ENCODE measurements around the gene PTPRN2.

PTPRN2 gene

DNA sequence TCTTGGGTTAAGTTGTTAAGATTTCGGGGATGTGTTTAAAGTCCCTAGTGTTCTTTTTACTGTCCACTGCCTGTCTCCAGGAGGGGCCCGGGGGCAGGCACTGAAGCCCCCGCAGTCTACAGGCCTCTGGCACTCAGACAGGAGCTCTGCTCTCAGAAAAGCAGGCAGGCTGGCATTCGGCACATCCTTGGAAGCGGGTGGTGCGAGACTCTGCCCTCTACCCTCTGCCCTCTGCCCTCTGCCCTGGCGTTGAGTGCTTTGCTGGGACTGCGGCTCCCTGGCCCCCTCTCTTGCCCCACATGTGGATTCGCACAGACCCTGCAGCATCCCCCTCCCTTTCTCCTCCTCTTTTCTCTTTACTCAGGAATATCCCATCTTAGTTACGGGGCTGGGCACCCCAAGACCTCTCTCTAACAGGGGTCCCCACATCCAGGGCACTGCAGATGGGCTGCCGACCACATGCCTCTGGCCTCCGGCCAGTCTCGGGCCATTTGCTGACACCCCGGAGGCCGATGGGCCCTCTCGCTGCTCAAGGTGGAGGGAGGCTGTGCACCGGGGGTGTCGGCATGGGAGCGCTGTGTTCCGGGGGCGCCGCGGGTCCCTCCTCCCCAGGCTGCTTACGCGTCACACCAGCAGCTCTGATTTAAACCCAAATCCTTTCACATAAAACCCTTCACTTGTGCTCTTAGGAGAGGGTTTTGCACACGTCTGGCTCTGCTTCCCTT, 770.9 kb downstream of the PTPRN2 start:
- no peak for DNase-seq (ENCODE audit: low spot score)
- in situ Hi-C loops (cut with MboI; ENCODE audit: low pct_unique_long_range_greater_than_20kb, low sequenced_read_pairs, unreplicated experiment) = no loop called here
- TF ChIP-seq, protein P1, sequence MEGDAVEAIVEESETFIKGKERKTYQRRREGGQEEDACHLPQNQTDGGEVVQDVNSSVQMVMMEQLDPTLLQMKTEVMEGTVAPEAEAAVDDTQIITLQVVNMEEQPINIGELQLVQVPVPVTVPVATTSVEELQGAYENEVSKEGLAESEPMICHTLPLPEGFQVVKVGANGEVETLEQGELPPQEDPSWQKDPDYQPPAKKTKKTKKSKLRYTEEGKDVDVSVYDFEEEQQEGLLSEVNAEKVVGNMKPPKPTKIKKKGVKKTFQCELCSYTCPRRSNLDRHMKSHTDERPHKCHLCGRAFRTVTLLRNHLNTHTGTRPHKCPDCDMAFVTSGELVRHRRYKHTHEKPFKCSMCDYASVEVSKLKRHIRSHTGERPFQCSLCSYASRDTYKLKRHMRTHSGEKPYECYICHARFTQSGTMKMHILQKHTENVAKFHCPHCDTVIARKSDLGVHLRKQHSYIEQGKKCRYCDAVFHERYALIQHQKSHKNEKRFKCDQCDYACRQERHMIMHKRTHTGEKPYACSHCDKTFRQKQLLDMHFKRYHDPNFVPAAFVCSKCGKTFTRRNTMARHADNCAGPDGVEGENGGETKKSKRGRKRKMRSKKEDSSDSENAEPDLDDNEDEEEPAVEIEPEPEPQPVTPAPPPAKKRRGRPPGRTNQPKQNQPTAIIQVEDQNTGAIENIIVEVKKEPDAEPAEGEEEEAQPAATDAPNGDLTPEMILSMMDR (IDR thresholded peaks at IDR 0.05; ENCODE audit: extremely low read depth, insufficient read depth, missing control alignments) = no peak

DNA sequence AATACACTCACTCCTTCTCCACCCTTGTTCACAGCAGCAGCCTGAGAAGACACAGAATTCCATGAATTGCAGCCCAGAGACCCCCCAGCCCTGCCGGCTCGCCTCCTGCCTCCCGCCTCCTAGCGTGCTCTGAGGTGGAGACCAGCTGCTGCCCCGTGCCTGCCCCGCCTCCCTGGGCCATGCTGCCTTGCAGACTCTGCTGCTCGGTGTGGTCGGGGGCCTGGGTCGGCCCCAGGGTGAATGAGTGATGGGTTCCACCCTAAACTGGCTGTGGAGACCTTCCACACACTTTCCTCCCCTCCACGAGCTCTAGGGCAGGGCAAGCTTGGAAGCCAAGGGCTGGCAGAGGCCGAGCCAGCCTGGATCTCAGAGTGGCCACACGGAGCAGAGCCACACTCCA, 771.5 kb downstream of the PTPRN2 start:
- no peak for DNase-seq (ENCODE audit: low spot score)
- in situ Hi-C loops (cut with MboI; ENCODE audit: low pct_unique_long_range_greater_than_20kb, low sequenced_read_pairs, unreplicated experiment) = no loop called here
- TF ChIP-seq, protein P1 (IDR thresholded peaks at IDR 0.05; ENCODE audit: extremely low read depth, insufficient read depth, missing control alignments) = no peak

DNA sequence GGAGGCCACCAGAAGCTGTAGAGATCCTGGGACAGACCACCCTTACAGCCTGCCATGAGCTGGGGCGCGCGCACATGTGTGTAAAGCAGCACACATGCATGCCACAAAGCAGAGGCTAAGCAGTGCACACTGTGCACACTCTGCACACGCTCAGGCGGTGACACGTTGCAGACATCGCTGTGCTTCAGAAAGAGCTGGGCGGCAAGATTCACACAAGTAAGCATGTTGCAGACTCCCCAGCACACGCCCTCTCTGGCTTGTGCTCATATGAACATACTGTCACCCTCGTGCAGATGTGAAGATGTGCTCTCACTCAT, 772.0 kb downstream of the PTPRN2 start:
- TF ChIP-seq, protein P1 (IDR thresholded peaks at IDR 0.05; ENCODE audit: extremely low read depth, insufficient read depth, missing control alignments) = no peak
- DNase-seq (ENCODE audit: low spot score) = no peak
- in situ Hi-C loops (cut with MboI; ENCODE audit: low pct_unique_long_range_greater_than_20kb, low sequenced_read_pairs, unreplicated experiment) = no loop called here

DNA sequence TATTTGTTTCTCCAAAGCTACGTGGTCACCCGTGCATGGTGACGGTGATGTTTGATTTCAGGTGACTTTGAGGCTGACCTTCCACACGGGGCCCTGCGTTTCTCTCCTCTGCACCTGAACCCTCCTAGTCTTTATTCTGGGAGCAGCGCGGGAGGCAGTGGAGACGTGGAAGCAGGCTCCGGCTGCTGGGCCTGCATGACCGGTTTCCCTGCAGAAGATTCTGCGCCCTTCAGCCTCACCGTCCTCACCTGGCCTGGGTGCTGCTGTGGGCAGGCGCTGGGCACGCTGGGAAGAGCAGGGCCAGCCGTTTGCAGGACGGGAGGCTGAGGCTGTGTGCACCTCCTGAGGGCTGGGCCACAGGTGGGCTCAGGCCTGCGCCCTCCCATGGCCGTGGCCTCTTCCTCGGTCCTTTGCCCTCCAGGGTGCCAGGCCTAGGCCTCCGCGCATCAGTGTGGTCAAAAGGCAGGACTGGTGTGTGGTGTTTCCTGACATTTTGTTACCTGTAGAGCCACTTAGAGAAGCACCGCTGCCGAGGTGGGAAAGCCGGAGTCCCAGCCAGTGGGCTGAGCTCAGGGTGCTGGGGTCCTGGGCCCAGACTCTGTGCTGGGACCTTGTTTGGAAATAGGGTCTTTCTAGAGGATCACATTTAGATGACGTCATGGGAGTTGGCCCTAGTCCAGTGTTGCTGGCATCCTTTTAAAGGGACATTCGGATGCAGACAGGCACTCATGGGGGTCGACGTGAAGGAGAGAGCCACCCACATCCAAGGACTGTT, 772.5 kb downstream of the PTPRN2 start:
- in situ Hi-C loops (cut with MboI; ENCODE audit: low pct_unique_long_range_greater_than_20kb, low sequenced_read_pairs, unreplicated experiment) = no loop called here
- DNase-seq (ENCODE audit: low spot score) = no peak
- TF ChIP-seq, protein P1 (IDR thresholded peaks at IDR 0.05; ENCODE audit: extremely low read depth, insufficient read depth, missing control alignments) = no peak

DNA sequence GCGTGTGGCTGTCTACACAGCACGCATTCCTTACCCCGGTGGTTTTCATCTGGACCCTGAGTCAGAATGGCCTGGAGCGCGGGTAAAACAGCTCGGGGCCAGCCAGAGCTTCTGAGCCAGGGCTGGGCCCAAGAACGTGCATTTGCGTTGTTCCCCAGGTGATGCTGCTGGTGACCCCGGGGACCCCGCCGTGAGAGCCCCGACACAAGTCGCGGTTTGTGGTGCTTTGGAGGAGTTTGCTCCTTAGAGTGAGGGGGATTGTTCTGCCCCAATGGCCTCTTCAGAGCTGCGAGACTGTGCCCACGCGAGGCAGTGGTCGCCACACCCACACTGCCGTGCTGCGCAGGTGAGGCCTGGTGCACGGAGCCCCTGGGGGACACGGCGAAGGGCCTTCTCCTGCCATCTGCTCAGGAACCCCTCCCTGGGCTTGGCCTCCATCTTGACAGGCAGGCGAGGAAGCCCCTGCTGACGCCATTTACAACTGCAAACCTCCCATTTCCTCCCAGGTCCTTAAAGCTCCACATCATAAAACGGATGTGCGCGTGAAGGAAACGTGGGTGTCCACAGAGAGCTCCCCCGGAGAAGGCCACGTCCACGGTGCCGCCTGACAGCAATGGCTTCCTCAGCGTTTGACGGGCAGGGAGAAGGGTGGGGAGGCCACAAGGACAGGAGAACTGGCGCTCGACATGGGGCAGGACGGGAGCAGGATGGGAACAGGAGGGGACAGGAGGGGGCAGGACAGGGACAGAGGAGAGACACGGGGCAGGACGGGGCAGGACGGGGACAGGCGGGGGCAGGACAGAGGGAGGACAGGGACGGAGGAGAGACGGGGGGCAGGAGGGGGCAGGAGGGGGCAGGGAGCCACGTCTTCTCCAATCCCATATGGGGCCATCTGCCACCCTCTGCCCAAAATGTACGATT, 773.6 kb downstream of the PTPRN2 start:
- TF ChIP-seq, protein P1 (IDR thresholded peaks at IDR 0.05; ENCODE audit: extremely low read depth, insufficient read depth, missing control alignments) = no peak
- in situ Hi-C loops (cut with MboI; ENCODE audit: low pct_unique_long_range_greater_than_20kb, low sequenced_read_pairs, unreplicated experiment) = no loop called here
- DNase-seq (ENCODE audit: low spot score) = no peak

DNA sequence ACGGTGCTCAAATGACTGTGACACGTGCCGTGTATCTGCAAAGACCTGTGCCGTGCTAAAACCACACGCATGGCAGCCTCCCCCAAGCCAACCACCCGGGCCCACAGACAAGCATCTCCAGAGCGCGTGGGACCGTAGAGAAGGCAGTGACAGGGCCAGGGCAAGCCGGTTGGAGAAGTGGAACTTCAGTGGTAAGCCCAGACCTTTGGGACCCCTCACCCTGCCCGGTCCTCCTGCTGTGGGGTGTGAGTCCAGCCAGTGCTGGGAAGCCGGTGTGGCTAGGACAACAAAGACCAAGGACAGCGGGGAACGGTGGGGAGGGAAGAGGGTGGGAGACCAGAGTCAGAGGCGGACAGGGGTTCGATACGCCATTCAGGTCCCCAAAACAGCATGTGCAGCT, 774.6 kb downstream of the PTPRN2 start:
- TF ChIP-seq, protein P1 (IDR thresholded peaks at IDR 0.05; ENCODE audit: extremely low read depth, insufficient read depth, missing control alignments) = no peak
- in situ Hi-C loops (cut with MboI; ENCODE audit: low pct_unique_long_range_greater_than_20kb, low sequenced_read_pairs, unreplicated experiment) = no loop called here
- no peak for DNase-seq (ENCODE audit: low spot score)
